Body of pancreas (tissue), 4 donors: ENCODE measurements around the gene GAPVD1.

Experiments used
- CTCF ChIP-seq, 7 experiments: fragments of 450-650 bp in 4 of 7; fragments of 200-600 bp in 3 of 7; sonication (generic) in 3 of 7; IDR thresholded peaks; one replicate each; pipeline ENCODE4 v1.5.1; 2016 to 2019; ENCODE audit warnings: antibody characterized with exemption in 7 of 7
- POLR2A ChIP-seq, 3 donors: fragments of 450-650 bp; IDR thresholded peaks; one replicate each; pipeline ENCODE4 v1.6.1; 2016; ENCODE audit warnings: antibody characterized with exemption in 3 of 3, mild to moderate bottlenecking in 2 of 3

GRCh38 chr9:125235804-125236519, 25.7 kb upstream of the GAPVD1 start:
- TF ChIP-seq POLR2A (IDR thresholded peaks at IDR 0.05) (no peak), CTCF (IDR thresholded peaks at IDR 0.05) (no peak)
